Naive B cell (primary cell): ENCODE data around the gene MORN1. TPM values are rescaled to one million over a fixed set of nuclear protein-coding genes. Genes with fewer than 3 reads are reported as not detected.

Source experiments
- ATAC-seq, 2 donors: fragments of 150-1000 bp; cut with Tn5 transposase; 2 replicates each; pipeline ENCODE4 v1.10.0; 2021; ENCODE audit warnings: low read depth in 2 of 2, mild to moderate bottlenecking in 2 of 2, moderate library complexity in 2 of 2
- DNase-seq: peaks from one replicate; pipeline ENCODE4 v3.0.0; 2022
- H3K27ac Mint-ChIP-seq, 6 donors: one replicate each; pipeline ENCODE4 v1.8.0; 2020 to 2022; ENCODE audit warnings: mild to moderate bottlenecking in 6 of 6, mixed read lengths in 6 of 6, moderate library complexity in 5 of 6, inconsistent platforms in 2 of 6
- H3K27me3 Mint-ChIP-seq, 3 donors: one replicate each; pipeline ENCODE4 v1.8.0; 2021 to 2022; ENCODE audit warnings: mixed read lengths in 3 of 3, mild to moderate bottlenecking in 1 of 3
- H3K36me3 Mint-ChIP-seq, 2 donors: one replicate each; pipeline ENCODE4 v1.8.0; 2020 to 2022; ENCODE audit warnings: mixed read lengths in 2 of 2, inconsistent platforms in 1 of 2, mild to moderate bottlenecking in 1 of 2
- H3K4me1 Mint-ChIP-seq, 3 donors: one replicate each; pipeline ENCODE4 v1.8.0; 2020 to 2022; ENCODE audit warnings: mixed read lengths in 3 of 3, inconsistent platforms in 1 of 3, mild to moderate bottlenecking in 1 of 3, moderate library complexity in 1 of 3
- H3K4me3 Mint-ChIP-seq, 8 donors: one replicate each; pipeline ENCODE4 v1.8.0; 2020 to 2022; ENCODE audit warnings: mild to moderate bottlenecking in 8 of 8, mixed read lengths in 8 of 8, moderate library complexity in 8 of 8, inconsistent platforms in 2 of 8
- H3K9me3 Mint-ChIP-seq, 7 donors: one replicate each; pipeline ENCODE4 v1.8.0; 2020 to 2022; ENCODE audit warnings: mixed read lengths in 7 of 7, mild to moderate bottlenecking in 5 of 7, inconsistent platforms in 2 of 7, moderate library complexity in 1 of 7
- polyA plus RNA-seq, 6 donors: library from polyadenylated mRNA; unstranded; fragments of 300-500 nt; fragmentation: Illumina TruSeq; gene quantifications; one replicate each; pipeline ENCODE4 v1.2.3, GENCODE V29; 2021; ENCODE audit warnings: low read depth in 6 of 6

The MORN1 gene
- polyA plus RNA-seq, 6 donors from 2014 or later = 0.29 to 7.1 (median 6.1) TPM

- no peak overlapping the region for H3K27ac Mint-ChIP-seq
- H3K4me1 Mint-ChIP-seq = peaks cover 0 to 9% (median 0%) of the 10 kb centered on the region in 3 donors
- DNase-seq = no peak
- peaks cover 0 to 26% (median 0%) of the 10 kb centered on the region in 3 donors for H3K27me3 Mint-ChIP-seq
- H3K4me3 Mint-ChIP-seq = no peak overlapping the region
- no peak for ATAC-seq
- H3K36me3 Mint-ChIP-seq = peaks cover 0 to 16% of the 10 kb centered on the region in 2 donors
- H3K9me3 Mint-ChIP-seq = peaks cover 0 to 5% (median 3%) of the 10 kb centered on the region in 7 donors
These were observed 39.7 kb upstream of the MORN1 start for GRCh38 chr1:2431103-2431502.

GRCh38 chr1:2430592-2430973 is 39.2 kb upstream of the MORN1 start:
- ATAC-seq = no peak
- Mint-ChIP-seq H3K27ac (no peak overlapping the region), H3K27me3 (peaks cover 0 to 25% (median 0%) of the 10 kb centered on the region in 3 donors), H3K4me3 (no peak overlapping the region), H3K4me1 (peaks cover 0 to 9% (median 0%) of the 10 kb centered on the region in 3 donors), H3K36me3 (peaks cover 0 to 16% of the 10 kb centered on the region in 2 donors), H3K9me3 (peaks cover 0 to 5% (median 3%) of the 10 kb centered on the region in 7 donors)
- DNase-seq = no peak

GRCh38 chr1:2429780-2430591 is 38.6 kb upstream of the MORN1 start:
- H3K4me3 Mint-ChIP-seq = no peak overlapping the region
- peaks cover 0 to 19% (median 0%) of the 10 kb centered on the region in 3 donors for H3K27me3 Mint-ChIP-seq
- no peak overlapping the region for H3K27ac Mint-ChIP-seq
- DNase-seq (no peak), ATAC-seq (no peak)
- H3K4me1 Mint-ChIP-seq = peaks cover 0 to 9% (median 0%) of the 10 kb centered on the region in 3 donors
- H3K36me3 Mint-ChIP-seq = peaks cover 0 to 16% of the 10 kb centered on the region in 2 donors
- peaks cover 0 to 5% (median 3%) of the 10 kb centered on the region in 7 donors for H3K9me3 Mint-ChIP-seq

GRCh38 chr1:2428490-2428889 is 37.1 kb upstream of the MORN1 start:
- peaks cover 0 to 15% (median 0%) of the 10 kb centered on the region in 3 donors for H3K27me3 Mint-ChIP-seq
- H3K9me3 Mint-ChIP-seq = peaks cover 0 to 8% (median 3%) of the 10 kb centered on the region in 7 donors
- ATAC-seq (no peak), DNase-seq (no peak)
- no peak overlapping the region for H3K4me3 Mint-ChIP-seq
- peaks cover 0 to 16% of the 10 kb centered on the region in 2 donors for H3K36me3 Mint-ChIP-seq
- H3K27ac Mint-ChIP-seq = no peak overlapping the region
- peaks cover 0 to 9% (median 0%) of the 10 kb centered on the region in 3 donors for H3K4me1 Mint-ChIP-seq

- ATAC-seq (no peak), DNase-seq (no peak)
- peaks cover 0 to 10% (median 4%) of the 10 kb centered on the region in 7 donors for H3K9me3 Mint-ChIP-seq
- H3K36me3 Mint-ChIP-seq = peaks cover 0 to 16% of the 10 kb centered on the region in 2 donors
- no peak overlapping the region for H3K4me3 Mint-ChIP-seq
- H3K27me3 Mint-ChIP-seq = peaks cover 0 to 20% (median 0%) of the 10 kb centered on the region in 3 donors
- H3K4me1 Mint-ChIP-seq = peaks cover 0 to 9% (median 0%) of the 10 kb centered on the region in 3 donors
- no peak overlapping the region for H3K27ac Mint-ChIP-seq
These were observed 36.6 kb upstream of the MORN1 start for GRCh38 chr1:2427976-2428375.

GRCh38 chr1:2427051-2427450 is 35.7 kb upstream of the MORN1 start:
- Mint-ChIP-seq H3K4me3 (no peak overlapping the region), H3K36me3 (peaks cover 0 to 16% of the 10 kb centered on the region in 2 donors), H3K9me3 (peaks cover 0 to 15% (median 4%) of the 10 kb centered on the region in 7 donors), H3K27me3 (peaks cover 0 to 20% (median 0%) of the 10 kb centered on the region in 3 donors), H3K4me1 (peaks cover 0 to 9% (median 0%) of the 10 kb centered on the region in 3 donors), H3K27ac (peak overlapping the region in 1 of 6 donors; percentile 59)
- DNase-seq = no peak
- no peak for ATAC-seq

- H3K4me1 Mint-ChIP-seq = peaks cover 0 to 9% (median 0%) of the 10 kb centered on the region in 3 donors
- peaks cover 0 to 16% of the 10 kb centered on the region in 2 donors for H3K36me3 Mint-ChIP-seq
- no peak overlapping the region for H3K27ac Mint-ChIP-seq
- H3K27me3 Mint-ChIP-seq = peaks cover 0 to 20% (median 0%) of the 10 kb centered on the region in 3 donors
- DNase-seq = no peak
- no peak overlapping the region for H3K4me3 Mint-ChIP-seq
- H3K9me3 Mint-ChIP-seq = peaks cover 0 to 15% (median 4%) of the 10 kb centered on the region in 7 donors
- no peak for ATAC-seq
These were observed 35.2 kb upstream of the MORN1 start for GRCh38 chr1:2426540-2426939.

GRCh38 chr1:2425892-2426291 is 34.5 kb upstream of the MORN1 start:
- Mint-ChIP-seq H3K27ac (no peak overlapping the region), H3K9me3 (peaks cover 0 to 15% (median 4%) of the 10 kb centered on the region in 7 donors), H3K4me3 (no peak overlapping the region), H3K27me3 (peaks cover 0 to 20% (median 0%) of the 10 kb centered on the region in 3 donors), H3K36me3 (peaks cover 0 to 16% of the 10 kb centered on the region in 2 donors), H3K4me1 (peaks cover 0 to 9% (median 0%) of the 10 kb centered on the region in 3 donors)
- ATAC-seq = no peak
- DNase-seq = no peak

- no peak for DNase-seq
- Mint-ChIP-seq H3K4me1 (peaks cover 0 to 6% (median 4%) of the 10 kb centered on the region in 3 donors), H3K4me3 (no peak overlapping the region), H3K27me3 (peaks cover 0 to 9% (median 6%) of the 10 kb centered on the region in 3 donors), H3K9me3 (peaks cover 0 to 12% (median 0%) of the 10 kb centered on the region in 7 donors), H3K27ac (no peak overlapping the region), H3K36me3 (no peaks in the 10 kb centered on the region)
- no peak for ATAC-seq
These were observed 31.2 kb upstream of the MORN1 start for GRCh38 chr1:2422523-2422922.

- peak overlapping the region in 2 of 6 donors; percentile 54 to 88 for H3K27ac Mint-ChIP-seq
- peaks cover 0 to 9% (median 6%) of the 10 kb centered on the region in 3 donors for H3K27me3 Mint-ChIP-seq
- no peak for DNase-seq
- no peak for ATAC-seq
- no peak overlapping the region for H3K4me3 Mint-ChIP-seq
- H3K36me3 Mint-ChIP-seq = no peaks in the 10 kb centered on the region
- peaks cover 18 to 30% (median 22%) of the 10 kb centered on the region in 3 donors for H3K4me1 Mint-ChIP-seq
- H3K9me3 Mint-ChIP-seq = peaks cover 0 to 12% (median 0%) of the 10 kb centered on the region in 7 donors
These were observed 28.1 kb upstream of the MORN1 start for GRCh38 chr1:2419416-2419815.

GRCh38 chr1:2418791-2419320 is 27.5 kb upstream of the MORN1 start:
- Mint-ChIP-seq H3K9me3 (peaks cover 0 to 12% (median 0%) of the 10 kb centered on the region in 7 donors), H3K27me3 (peaks cover 0 to 9% (median 6%) of the 10 kb centered on the region in 3 donors), H3K27ac (peak overlapping the region in 3 of 6 donors; percentile 22 to 85 (median 54)), H3K4me1 (peaks cover 23 to 35% (median 27%) of the 10 kb centered on the region in 3 donors), H3K36me3 (no peaks in the 10 kb centered on the region), H3K4me3 (peak overlapping the region in 2 of 8 donors; percentile 20 to 24)
- DNase-seq (no peak), ATAC-seq (no peak)

GRCh38 chr1:2417833-2418225 is 26.5 kb upstream of the MORN1 start:
- Mint-ChIP-seq H3K36me3 (no peaks in the 10 kb centered on the region), H3K9me3 (peaks cover 0 to 4% (median 0%) of the 10 kb centered on the region in 7 donors), H3K4me3 (no peak overlapping the region), H3K27ac (no peak overlapping the region), H3K4me1 (peaks cover 25 to 35% (median 27%) of the 10 kb centered on the region in 3 donors), H3K27me3 (peaks cover 0 to 9% (median 0%) of the 10 kb centered on the region in 3 donors)
- DNase-seq (no peak), ATAC-seq (no peak)

- Mint-ChIP-seq H3K4me3 (peak overlapping the region in 5 of 8 donors; percentile 11 to 86 (median 78)), H3K9me3 (peaks cover 0 to 2% (median 0%) of the 10 kb centered on the region in 7 donors)
- DNase-seq = no peak
These were observed 25.9 kb upstream of the MORN1 start for GRCh38 chr1:2417083-2417832.

More at GRCh38 chr1:2417083-2417832, 25.9 kb upstream of the MORN1 start:
- ATAC-seq = no peak
- peak overlapping the region in 2 of 6 donors; percentile 74 to 97 for H3K27ac Mint-ChIP-seq
- H3K36me3 Mint-ChIP-seq = no peaks in the 10 kb centered on the region
- peaks cover 25 to 35% (median 27%) of the 10 kb centered on the region in 3 donors for H3K4me1 Mint-ChIP-seq
- H3K27me3 Mint-ChIP-seq = peaks cover 0 to 9% (median 0%) of the 10 kb centered on the region in 3 donors
